Dendritic cell treated with granulocyte-macrophage colony-stimulating factor and Interleukin-4, amounts not matched to agents 40 ng/mL and 50 ng/mL, for 4 days (primary cell): ENCODE results near the gene B4GALT3.

Experiments
- H3K27ac Mint-ChIP-seq: one replicate; pipeline ENCODE4 v1.8.0; 2022; ENCODE audit warnings: mild to moderate bottlenecking, mixed read lengths
- H3K27me3 Mint-ChIP-seq: one replicate; pipeline ENCODE4 v1.8.0; 2022; ENCODE audit warnings: mild to moderate bottlenecking, mixed read lengths
- H3K36me3 Mint-ChIP-seq: one replicate; pipeline ENCODE4 v1.8.0; 2022; ENCODE audit warnings: low read depth, mixed read lengths
- H3K4me1 Mint-ChIP-seq: one replicate; pipeline ENCODE4 v1.8.0; 2022; ENCODE audit warnings: low read depth, mixed read lengths
- H3K4me3 Mint-ChIP-seq: one replicate; pipeline ENCODE4 v1.8.0; 2022; ENCODE audit warnings: mild to moderate bottlenecking, moderate library complexity, mixed read lengths
- H3K9me3 Mint-ChIP-seq: one replicate; pipeline ENCODE4 v1.8.0; 2022; ENCODE audit warnings: mixed read lengths
- intact Hi-C: fragments of 100-400 bp; cut with micrococcal nuclease; formaldehyde crosslinking; loops from one replicate; pipeline ENCODE4 v1.15.0; 2022

B4GALT3 gene

DNA sequence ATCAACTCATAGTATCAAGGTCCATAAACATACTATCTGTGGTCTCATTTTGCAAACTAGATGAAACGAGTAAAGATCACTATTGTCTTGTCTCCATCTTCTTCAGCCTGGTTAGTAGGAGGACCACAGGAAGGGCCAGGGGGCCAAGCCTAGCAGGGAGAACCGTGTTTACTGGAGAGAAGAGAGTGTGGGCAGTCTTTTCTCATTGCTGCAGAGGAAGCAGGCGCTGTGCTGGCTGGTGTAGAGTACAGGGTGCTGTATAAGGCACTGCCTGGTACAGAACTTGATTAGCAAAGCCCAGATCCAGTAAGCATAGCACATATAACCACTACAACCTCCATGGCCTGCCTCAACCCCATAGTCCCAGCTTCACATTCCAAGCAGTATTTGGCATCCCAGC is 10.0 kb upstream of the B4GALT3 start:
- intact Hi-C loops, result no loop called here

DNA sequence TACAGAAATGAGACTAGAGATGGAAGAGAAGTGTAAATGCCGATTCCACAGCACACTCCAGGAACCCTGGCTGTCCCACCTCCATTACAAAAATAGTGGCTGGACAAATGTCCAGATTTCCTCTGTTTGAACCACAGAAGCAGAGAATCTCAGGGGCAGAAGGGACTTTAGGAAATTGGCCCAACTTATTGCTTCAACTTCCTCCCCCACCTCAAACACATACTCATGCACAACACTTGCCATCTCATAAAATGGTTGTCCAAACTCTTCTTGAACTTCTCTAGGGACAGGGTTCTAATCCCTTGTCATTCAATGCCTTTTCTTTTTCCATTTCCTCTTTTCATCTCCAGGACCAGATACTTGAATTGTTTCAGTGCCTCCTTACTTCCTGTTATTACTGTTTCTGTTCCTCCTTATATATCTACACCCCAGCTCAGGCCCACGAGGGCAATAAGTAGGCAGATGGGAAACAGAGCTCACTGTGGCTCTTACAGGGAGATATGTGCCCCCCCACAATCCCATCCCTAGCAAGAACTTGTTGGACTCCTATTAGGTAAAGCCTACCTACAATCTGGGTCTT is 8.5 kb upstream of the B4GALT3 start:
- Mint-ChIP-seq H3K36me3 (no peaks in the 10 kb centered on the region), H3K27me3 (no peaks in the 10 kb centered on the region), H3K4me3 (no peak overlapping the region), H3K9me3 (no peaks in the 10 kb centered on the region), H3K27ac (peak overlapping the region; percentile 92), H3K4me1 (peaks cover 72% of the 10 kb centered on the region)
- intact Hi-C loops, result no loop called here

More for the DNA sequence above, 10.0 kb upstream of the B4GALT3 start:
- no peaks in the 10 kb centered on the region for H3K9me3 Mint-ChIP-seq
- H3K4me1 Mint-ChIP-seq, result peaks cover 73% of the 10 kb centered on the region
- no peaks in the 10 kb centered on the region for H3K27me3 Mint-ChIP-seq
- peak overlapping the region; percentile 92 for H3K27ac Mint-ChIP-seq
- no peaks in the 10 kb centered on the region for H3K36me3 Mint-ChIP-seq
- H3K4me3 Mint-ChIP-seq, result no peak overlapping the region

DNA sequence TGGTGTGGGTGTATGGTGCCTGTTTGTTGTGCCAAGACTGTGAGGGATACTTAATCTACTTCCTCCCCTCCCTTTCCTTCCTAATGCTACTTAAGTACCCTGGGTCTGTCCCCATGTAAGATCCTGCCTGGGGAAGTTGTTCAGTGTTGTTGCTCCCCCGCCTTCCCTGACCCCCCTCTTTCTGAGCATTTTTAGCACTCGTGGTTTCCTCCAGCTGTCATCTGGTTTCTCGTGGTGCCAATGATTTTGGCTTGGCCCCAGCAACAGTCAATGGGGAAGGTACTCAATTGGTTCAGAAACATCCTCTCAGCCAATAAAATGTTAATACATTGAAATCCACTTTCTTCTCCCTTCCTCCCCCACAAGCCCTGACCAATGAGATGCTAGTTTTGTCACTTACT is 8.0 kb upstream of the B4GALT3 start:
- peak overlapping the region; percentile 10 for H3K4me3 Mint-ChIP-seq
- H3K36me3 Mint-ChIP-seq, result no peaks in the 10 kb centered on the region
- H3K27me3 Mint-ChIP-seq, result no peaks in the 10 kb centered on the region
- no peaks in the 10 kb centered on the region for H3K9me3 Mint-ChIP-seq
- intact Hi-C loops, result no loop called here
- H3K4me1 Mint-ChIP-seq, result peaks cover 78% of the 10 kb centered on the region
- peak overlapping the region; percentile 92 for H3K27ac Mint-ChIP-seq

DNA sequence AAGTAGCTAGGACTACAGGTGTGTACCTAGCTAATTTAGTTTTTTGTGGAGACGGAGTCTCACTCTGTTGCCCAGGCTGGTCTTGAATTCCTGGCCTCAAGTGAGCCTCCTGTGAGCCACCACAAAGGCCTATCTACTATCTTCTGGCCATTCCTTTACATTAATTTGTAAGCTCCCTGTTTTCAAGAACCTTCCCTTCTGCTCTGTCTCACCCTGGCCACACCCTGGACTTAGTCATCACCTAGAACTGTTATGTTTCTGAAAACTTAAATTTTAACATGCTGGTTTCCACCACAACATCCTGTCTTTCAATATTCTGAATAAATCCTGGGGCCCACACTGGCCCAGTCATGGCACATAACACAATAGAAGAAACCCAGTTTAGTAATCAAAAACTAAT is 4.9 kb upstream of the B4GALT3 start:
- Mint-ChIP-seq H3K4me1 (peaks cover 67% of the 10 kb centered on the region), H3K27ac (peak overlapping the region; percentile 58), H3K4me3 (peak overlapping the region; percentile 17), H3K27me3 (no peaks in the 10 kb centered on the region), H3K9me3 (no peaks in the 10 kb centered on the region), H3K36me3 (peaks cover 3% of the 10 kb centered on the region)
- intact Hi-C loops, result no loop called here

DNA sequence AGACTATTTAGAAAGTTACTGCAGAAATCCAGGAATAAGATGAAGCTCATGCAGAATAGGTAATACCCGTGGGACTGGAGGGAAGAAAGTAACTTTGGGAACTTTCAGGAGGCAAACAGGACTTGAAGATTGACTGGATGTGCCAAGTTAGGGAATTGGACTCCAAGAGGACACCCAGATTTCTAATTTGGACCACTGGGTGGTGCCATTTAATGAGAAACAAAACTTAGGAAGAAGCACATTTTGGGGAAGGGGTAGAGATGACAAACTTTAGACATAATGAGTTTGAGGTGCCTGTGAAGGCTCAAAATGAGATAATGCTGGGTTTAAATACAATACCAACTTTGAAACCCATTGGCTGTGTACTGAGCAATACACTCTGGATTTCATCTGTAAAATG is 3.3 kb upstream of the B4GALT3 start:
- intact Hi-C loops, result no loop called here
- no peak overlapping the region for H3K4me3 Mint-ChIP-seq

DNA sequence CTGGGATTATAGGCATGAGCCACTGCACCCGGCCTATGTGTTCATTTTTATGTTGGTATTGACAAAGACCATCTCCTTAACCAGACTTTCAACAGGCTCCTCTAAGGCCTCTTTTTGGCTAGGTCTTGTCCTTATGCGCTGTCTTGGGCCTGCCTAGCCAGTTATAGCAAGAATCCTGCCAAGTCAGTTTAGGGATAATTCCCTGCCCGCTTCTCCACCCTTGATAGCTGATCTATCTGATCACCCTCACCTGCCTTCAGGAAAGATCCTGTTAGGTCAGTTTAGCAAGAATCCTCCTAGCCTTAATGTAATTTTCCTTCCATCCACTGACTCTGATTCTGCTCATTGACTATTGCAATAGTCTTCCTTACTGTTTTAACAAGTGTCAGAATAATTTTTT is 2.4 kb upstream of the B4GALT3 start:
- Mint-ChIP-seq H3K9me3 (no peaks in the 10 kb centered on the region), H3K27ac (no peak overlapping the region), H3K4me1 (peaks cover 58% of the 10 kb centered on the region), H3K36me3 (peaks cover 22% of the 10 kb centered on the region), H3K27me3 (no peaks in the 10 kb centered on the region), H3K4me3 (no peak overlapping the region)
- intact Hi-C loops, result no loop called here

More for the DNA sequence above, 3.3 kb upstream of the B4GALT3 start:
- H3K27ac Mint-ChIP-seq, result no peak overlapping the region
- H3K4me1 Mint-ChIP-seq, result peaks cover 63% of the 10 kb centered on the region
- no peaks in the 10 kb centered on the region for H3K9me3 Mint-ChIP-seq
- peaks cover 13% of the 10 kb centered on the region for H3K36me3 Mint-ChIP-seq
- no peaks in the 10 kb centered on the region for H3K27me3 Mint-ChIP-seq

DNA sequence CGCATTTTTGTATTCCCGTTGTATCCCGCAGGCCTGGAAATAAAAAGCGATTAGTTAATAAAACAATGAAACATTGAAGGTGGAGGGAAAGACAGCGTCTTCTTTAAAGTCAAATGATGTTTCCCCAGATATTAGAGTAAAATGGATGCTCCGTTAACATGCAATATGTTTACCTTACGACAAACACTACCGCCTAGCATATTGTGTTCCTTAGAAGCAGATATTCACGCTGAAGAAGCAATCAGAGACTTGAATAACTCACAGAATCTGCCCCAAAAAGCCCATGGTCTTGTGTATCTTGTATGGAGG is 583 bp upstream of the B4GALT3 start:
- H3K27ac Mint-ChIP-seq, result peak overlapping the region; percentile 91
- H3K4me3 Mint-ChIP-seq, result peak overlapping the region; percentile 99
- intact Hi-C loops, result no loop called here
- peaks cover 40% of the 10 kb centered on the region for H3K36me3 Mint-ChIP-seq
- peaks cover 48% of the 10 kb centered on the region for H3K4me1 Mint-ChIP-seq
- H3K27me3 Mint-ChIP-seq, result no peaks in the 10 kb centered on the region
- no peaks in the 10 kb centered on the region for H3K9me3 Mint-ChIP-seq

DNA sequence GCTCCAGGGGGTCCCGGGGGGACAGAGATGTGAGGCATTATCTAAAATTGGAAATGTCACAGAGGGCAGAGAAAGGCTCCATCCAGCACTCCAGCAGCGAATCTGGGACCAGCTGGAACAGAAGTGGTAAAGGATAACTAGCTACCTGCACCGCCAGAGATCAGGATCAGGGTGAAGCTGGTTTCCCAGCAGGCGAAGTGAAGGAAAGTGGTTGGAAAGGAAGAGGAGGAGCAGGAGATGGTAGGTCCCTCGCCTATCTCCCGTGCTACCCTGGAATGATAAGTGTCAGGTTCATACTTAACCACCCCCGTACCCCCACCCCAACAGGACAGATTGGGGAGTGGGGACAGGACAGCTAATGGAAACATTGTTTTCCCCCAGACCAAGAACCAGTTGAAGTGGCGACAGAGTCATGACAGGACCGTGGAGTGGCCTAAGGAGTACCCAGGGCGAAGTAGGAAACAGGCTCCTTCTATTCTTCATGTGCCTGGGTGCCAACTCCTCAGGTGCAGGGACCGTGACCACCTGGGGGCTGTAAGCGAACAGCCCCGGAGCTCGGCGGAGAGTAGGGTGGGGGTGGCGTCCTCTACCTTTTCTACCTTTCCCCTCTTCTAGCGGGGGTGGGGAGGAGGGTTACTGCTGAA is 717 bp downstream of the B4GALT3 start:
- Mint-ChIP-seq H3K4me3 (peak overlapping the region; percentile 99), H3K9me3 (no peaks in the 10 kb centered on the region), H3K36me3 (peaks cover 53% of the 10 kb centered on the region), H3K4me1 (peaks cover 35% of the 10 kb centered on the region), H3K27me3 (no peaks in the 10 kb centered on the region), H3K27ac (peak overlapping the region; percentile 91)
- intact Hi-C loops, result no loop called here

DNA sequence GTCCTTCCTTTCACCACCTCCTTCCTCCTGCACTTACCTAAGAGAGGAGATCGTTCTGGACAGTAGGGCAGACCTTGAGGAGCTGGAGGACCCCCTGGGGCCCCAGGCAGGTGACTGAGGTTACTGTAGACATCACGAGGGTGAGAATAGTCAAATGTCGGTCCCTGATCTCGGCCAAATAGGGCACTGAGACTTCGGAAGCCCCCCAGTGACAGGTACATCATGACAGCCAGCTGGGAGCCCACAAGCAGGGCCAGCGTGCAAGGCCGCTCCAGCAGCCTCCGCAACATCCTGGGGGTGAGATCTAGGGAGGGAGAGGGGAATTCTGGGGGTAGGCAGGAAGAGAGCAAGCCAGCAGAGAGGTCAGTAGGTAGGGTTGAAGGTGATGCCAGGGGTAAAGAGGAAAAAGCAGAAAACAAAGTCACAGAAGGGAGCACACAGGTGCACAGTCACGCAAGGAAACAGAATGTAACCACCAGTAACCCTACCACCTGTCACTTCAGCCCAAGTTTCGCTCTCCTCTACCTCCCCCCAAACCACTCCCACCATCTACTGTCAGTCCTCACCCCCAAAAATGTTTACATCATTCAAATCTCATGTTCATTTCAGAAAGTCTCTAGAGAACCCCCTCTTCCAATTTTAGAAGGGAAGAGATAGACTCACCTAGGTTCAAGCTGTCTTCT is 1.4 kb downstream of the B4GALT3 start:
- intact Hi-C loops, result no loop called here
- H3K36me3 Mint-ChIP-seq, result peaks cover 60% of the 10 kb centered on the region
- H3K9me3 Mint-ChIP-seq, result no peaks in the 10 kb centered on the region
- peak overlapping the region; percentile 99 for H3K4me3 Mint-ChIP-seq
- H3K27me3 Mint-ChIP-seq, result no peaks in the 10 kb centered on the region
- H3K4me1 Mint-ChIP-seq, result peaks cover 31% of the 10 kb centered on the region
- peak overlapping the region; percentile 91 for H3K27ac Mint-ChIP-seq

DNA sequence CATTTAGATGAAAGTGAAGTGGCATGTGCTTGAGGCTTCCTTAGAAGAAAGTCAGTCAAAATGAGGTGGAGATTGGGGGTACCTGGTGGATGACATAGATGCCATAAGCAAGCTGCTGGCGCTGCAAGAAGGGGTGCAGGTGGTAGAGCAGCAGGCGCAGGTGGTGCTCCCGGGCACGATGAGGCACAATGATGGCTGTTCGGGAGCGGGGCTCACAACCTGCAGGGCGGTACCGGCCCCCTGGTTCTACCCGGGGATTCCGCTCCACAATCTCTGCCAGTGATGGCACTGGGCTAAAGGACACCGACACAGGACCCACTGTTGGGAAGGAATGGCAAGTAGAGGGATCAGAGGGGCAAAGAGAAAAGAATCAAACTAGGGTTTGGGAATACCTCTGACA is 2.4 kb downstream of the B4GALT3 start:
- H3K4me3 Mint-ChIP-seq, result no peak overlapping the region
- peak overlapping the region; percentile 24 for H3K27ac Mint-ChIP-seq
- H3K4me1 Mint-ChIP-seq, result peaks cover 22% of the 10 kb centered on the region
- H3K36me3 Mint-ChIP-seq, result peaks cover 69% of the 10 kb centered on the region
- intact Hi-C loops, result no loop called here
- H3K9me3 Mint-ChIP-seq, result no peaks in the 10 kb centered on the region
- H3K27me3 Mint-ChIP-seq, result no peaks in the 10 kb centered on the region

DNA sequence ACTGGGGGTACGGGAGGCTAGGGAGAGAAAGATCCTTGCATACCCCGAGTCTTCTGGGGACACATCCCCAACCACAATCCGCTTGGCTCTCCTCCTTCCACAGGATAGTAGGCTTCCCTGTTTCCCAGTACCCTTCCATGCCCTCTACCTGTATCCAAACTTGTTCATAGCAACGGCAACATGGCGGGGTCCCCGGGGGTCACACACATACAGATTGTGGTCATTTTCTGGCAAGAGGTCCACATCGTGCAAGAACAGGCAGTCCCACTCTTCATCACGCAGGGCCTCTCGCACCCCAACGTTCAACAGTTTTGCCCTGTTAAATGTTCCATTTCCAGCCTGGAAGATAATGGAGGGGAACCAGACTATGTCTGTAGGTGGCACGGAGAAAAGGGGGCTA is 3.6 kb downstream of the B4GALT3 start:
- Mint-ChIP-seq H3K27ac (no peak overlapping the region), H3K9me3 (no peaks in the 10 kb centered on the region), H3K4me3 (no peak overlapping the region), H3K4me1 (peaks cover 22% of the 10 kb centered on the region), H3K36me3 (peaks cover 79% of the 10 kb centered on the region), H3K27me3 (no peaks in the 10 kb centered on the region)
- intact Hi-C loops, result no loop called here

DNA sequence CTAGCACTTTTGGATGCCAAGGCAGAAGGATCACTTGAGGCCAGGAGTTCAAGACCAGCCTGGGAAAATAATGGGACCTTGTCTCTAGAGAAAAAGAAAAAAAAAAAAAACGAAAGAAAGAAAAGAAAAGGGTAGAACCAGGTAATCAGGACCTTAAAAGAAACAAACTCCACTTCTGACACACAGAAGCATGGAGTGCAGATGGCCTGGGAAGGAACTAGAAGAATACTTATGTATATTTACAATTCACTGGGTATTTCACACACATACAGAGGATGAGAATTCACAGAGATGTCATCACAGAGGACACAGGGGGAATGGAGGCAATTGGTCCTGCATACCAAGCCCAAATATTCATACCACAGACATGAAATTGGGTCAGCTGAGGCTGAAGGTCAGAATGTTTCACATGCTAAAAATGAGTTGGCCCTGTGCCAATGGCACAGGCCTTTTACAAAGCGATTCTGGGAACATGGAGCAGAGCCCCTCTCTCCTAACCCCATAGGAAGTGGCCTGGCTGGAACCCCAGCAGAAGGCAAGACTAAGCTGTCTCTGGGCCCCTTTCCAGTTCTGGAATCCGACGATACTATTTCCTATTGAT is 4.4 kb downstream of the B4GALT3 start:
- intact Hi-C loops, result no loop called here
- no peaks in the 10 kb centered on the region for H3K27me3 Mint-ChIP-seq
- peaks cover 28% of the 10 kb centered on the region for H3K4me1 Mint-ChIP-seq
- no peaks in the 10 kb centered on the region for H3K9me3 Mint-ChIP-seq
- H3K36me3 Mint-ChIP-seq, result peaks cover 87% of the 10 kb centered on the region
- no peak overlapping the region for H3K4me3 Mint-ChIP-seq
- H3K27ac Mint-ChIP-seq, result no peak overlapping the region

DNA sequence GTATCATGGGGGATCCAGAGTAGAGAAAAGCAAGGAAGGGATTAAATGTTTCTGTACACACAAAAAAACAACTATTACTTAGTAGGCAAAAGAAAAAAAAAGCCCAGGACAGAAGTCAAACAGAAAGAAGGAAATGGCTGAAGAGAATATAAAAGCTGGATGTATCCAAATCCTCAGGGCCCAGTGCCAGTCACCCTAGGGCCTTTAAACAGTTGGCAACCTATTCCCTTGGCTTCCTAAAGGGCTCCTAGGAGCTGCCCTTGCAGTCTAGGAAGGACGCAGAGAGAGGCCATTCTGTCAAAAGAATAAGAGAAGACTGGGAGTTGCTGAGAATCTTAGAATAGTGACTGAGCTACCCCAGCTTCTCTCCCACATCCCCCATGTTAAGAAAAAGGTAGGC is 5.0 kb downstream of the B4GALT3 start:
- Mint-ChIP-seq H3K27ac (no peak overlapping the region), H3K27me3 (no peaks in the 10 kb centered on the region), H3K9me3 (no peaks in the 10 kb centered on the region), H3K4me3 (no peak overlapping the region), H3K4me1 (peaks cover 34% of the 10 kb centered on the region), H3K36me3 (peaks cover 87% of the 10 kb centered on the region)
- intact Hi-C loops, result no loop called here

DNA sequence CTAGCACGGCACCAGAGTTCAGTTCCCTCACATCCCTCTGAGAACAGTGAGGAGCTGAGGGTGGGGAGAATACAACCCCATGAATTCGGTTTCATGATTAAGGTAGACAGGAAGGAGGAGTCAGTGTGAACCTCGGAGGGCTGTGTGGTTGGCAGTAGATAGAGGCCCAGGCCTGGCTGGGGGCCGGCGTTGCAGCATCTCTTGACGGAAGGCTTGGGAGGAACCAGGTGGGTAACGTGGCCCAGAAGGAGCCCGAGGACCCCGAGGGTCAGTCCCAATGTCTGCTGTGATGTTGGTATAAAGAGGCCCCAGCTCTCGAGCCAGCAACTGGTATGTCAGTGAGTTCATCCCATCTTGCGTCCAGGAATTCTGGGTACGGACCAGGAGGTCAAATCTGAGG is 5.6 kb downstream of the B4GALT3 start:
- Mint-ChIP-seq H3K36me3 (peaks cover 85% of the 10 kb centered on the region), H3K4me3 (no peak overlapping the region), H3K4me1 (peaks cover 39% of the 10 kb centered on the region), H3K27ac (no peak overlapping the region), H3K9me3 (no peaks in the 10 kb centered on the region), H3K27me3 (no peaks in the 10 kb centered on the region)
- intact Hi-C loops, result no loop called here
